Measurements from ENCODE around the gene CUL4A. TPM values are rescaled to one million over a fixed set of nuclear protein-coding genes. Genes with fewer than 3 reads are reported as not detected.

Gene CUL4A
- total RNA-seq, 1 experiment from 2014 or later: 91.0 TPM

DNA sequence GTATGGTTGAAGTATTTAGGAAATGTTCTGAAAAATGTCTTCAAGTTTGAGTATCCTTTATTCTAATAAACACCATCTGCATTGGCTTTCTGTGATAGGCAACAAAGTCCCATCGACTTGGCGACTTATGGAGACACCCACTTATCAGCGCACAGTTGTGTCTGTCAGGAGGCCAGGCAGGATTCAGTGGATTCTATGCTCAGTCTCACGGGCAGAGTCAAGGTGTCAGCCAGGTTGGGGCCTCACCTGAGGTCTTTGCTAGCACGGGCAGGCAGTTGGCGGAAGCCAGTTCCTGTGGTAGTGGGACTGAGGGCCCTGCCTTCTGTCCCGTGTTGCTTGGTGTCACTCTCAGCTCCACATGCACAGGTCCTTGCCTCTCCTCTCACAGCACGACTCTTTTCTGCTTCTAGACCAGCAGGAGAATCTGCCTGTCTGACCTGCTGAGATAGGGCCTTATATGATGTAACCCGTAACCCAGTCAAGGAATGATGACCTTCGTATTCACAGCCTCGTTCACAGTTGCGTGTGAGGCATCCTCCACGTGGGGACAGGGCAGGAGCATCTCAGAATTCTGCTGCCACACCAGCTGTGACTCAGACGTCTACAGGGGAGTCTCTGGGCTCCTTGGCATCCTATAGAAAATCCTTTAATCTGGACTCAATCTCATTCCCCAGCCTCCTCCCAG, 10.0 kb downstream of the CUL4A start:
- no peak overlapping the region for H3K27ac ChIP-seq
- H3K9me3 ChIP-seq (ENCODE audit: insufficient read depth, low read depth): no peaks in the 10 kb centered on the region
- POLR2A ChIA-PET (ENCODE audit: unreplicated experiment): interaction anchor here (0.6 kb wide), 1 partner anchor 10 kb away, joined by 6 read pairs; the partner anchor contains the start of gene CUL4A
- peaks cover 64% of the 10 kb centered on the region for H4K20me1 ChIP-seq (ENCODE audit: insufficient read depth)
- peaks cover 92% of the 10 kb centered on the region for H3K79me2 ChIP-seq (ENCODE audit: low read depth)
- H3K4me2 ChIP-seq: no peak overlapping the region
- CTCF ChIA-PET: no interaction called here
- peaks cover 22% of the 10 kb centered on the region; the same call in 1 of the 2 replicates for H3K36me3 ChIP-seq (ENCODE audit: low read depth)
- no peak for DNase-seq
- intact Hi-C loops (cut with micrococcal nuclease; ENCODE audit: unreplicated experiment): loop anchor here (5.0 kb wide), 1 partner anchor 182 kb away; no protein-coding TSS in a partner anchor
- peaks cover 32% of the 10 kb centered on the region for H3K4me1 ChIP-seq (replicated peaks; ENCODE audit: insufficient read depth)
- no peaks in the 10 kb centered on the region for H3K9me2 ChIP-seq (ENCODE audit: insufficient read depth)
- no peak overlapping the region for H3K4me3 ChIP-seq
- TF ChIP-seq, protein P1, sequence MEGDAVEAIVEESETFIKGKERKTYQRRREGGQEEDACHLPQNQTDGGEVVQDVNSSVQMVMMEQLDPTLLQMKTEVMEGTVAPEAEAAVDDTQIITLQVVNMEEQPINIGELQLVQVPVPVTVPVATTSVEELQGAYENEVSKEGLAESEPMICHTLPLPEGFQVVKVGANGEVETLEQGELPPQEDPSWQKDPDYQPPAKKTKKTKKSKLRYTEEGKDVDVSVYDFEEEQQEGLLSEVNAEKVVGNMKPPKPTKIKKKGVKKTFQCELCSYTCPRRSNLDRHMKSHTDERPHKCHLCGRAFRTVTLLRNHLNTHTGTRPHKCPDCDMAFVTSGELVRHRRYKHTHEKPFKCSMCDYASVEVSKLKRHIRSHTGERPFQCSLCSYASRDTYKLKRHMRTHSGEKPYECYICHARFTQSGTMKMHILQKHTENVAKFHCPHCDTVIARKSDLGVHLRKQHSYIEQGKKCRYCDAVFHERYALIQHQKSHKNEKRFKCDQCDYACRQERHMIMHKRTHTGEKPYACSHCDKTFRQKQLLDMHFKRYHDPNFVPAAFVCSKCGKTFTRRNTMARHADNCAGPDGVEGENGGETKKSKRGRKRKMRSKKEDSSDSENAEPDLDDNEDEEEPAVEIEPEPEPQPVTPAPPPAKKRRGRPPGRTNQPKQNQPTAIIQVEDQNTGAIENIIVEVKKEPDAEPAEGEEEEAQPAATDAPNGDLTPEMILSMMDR (conservative IDR thresholded peaks at IDR 0.05): no peak
- TF ChIP-seq EZH2 (IDR thresholded peaks at IDR 0.05; ENCODE audit: low read depth): no peak
- H3K27me3 ChIP-seq (ENCODE audit: insufficient read depth, low read depth): no peaks in the 10 kb centered on the region
- no peak overlapping the region for H2AFZ ChIP-seq
- no TSS peak for BruUV-seq (replicated peaks)
- peaks cover 20% of the 10 kb centered on the region; the same call in 1 of the 2 replicates for H3F3A ChIP-seq (ENCODE audit: insufficient read depth, low read depth)

DNA sequence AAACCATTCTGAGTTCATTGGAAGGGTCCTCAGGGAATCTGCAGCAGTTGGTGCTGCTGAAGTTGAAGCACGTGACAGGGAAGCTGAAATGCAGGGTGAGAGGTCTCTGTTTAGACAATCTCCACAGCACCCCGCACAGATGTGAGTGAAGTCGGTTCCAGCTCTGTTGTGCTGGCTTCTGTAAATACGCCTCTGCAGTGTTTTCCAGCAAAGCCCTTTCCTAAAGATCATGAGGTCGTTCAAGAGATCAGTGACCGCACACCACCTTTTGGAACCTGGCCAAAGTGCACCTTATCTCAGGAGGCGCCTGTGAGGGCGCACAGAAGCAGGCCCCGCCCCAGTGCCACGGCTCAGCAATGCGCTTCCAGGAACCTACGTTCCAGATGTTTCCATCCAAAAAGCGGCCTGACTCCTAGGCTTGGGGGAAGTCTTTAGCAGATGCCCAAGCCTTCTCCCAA, 10.8 kb downstream of the CUL4A start:
- Histone ChIP-seq H3F3A (ENCODE audit: insufficient read depth, low read depth) (peaks cover 20% of the 10 kb centered on the region; the same call in 1 of the 2 replicates), H3K36me3 (ENCODE audit: low read depth) (peaks cover 27% of the 10 kb centered on the region; the same call in 1 of the 2 replicates), H3K27me3 (ENCODE audit: insufficient read depth, low read depth) (no peaks in the 10 kb centered on the region), H3K79me2 (ENCODE audit: low read depth) (peaks cover 84% of the 10 kb centered on the region), H3K4me1 (replicated peaks; ENCODE audit: insufficient read depth) (peaks cover 27% of the 10 kb centered on the region), H3K9me3 (ENCODE audit: insufficient read depth, low read depth) (no peaks in the 10 kb centered on the region), H3K4me2 (no peak overlapping the region), H4K20me1 (ENCODE audit: insufficient read depth) (peaks cover 66% of the 10 kb centered on the region), H3K27ac (no peak overlapping the region), H2AFZ (no peak overlapping the region), H3K9me2 (ENCODE audit: insufficient read depth) (no peaks in the 10 kb centered on the region), H3K4me3 (no peak overlapping the region)
- no peak for DNase-seq
- CTCF ChIA-PET: no interaction called here
- TF ChIP-seq, protein P1 (conservative IDR thresholded peaks at IDR 0.05): no peak
- no TSS peak for BruUV-seq (replicated peaks)
- intact Hi-C loops (cut with micrococcal nuclease; ENCODE audit: unreplicated experiment): no loop called here
- POLR2A ChIA-PET (ENCODE audit: unreplicated experiment): no interaction called here

DNA sequence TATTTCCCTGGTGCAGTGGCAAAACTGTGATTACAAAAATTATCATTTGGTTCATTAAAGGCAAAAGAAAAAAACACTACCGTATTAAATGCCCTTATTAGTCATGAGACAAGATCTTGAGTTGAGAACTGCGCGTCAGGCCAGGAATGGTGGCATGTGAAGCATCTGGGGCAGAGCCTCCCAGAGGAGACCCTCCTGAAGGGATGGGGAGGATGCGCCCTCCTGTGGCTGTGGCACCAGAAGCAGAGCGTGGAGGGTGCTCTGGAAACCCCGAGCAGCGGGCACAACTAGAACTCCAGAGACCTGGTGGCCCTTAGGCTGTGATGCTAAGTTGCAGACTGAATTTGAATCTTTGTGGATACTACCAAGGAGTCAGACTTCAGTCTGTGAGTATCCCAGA, 11.5 kb downstream of the CUL4A start:
- Histone ChIP-seq H3K27ac (no peak overlapping the region), H4K20me1 (ENCODE audit: insufficient read depth) (peaks cover 73% of the 10 kb centered on the region), H3K9me2 (ENCODE audit: insufficient read depth) (no peaks in the 10 kb centered on the region), H3K4me3 (no peak overlapping the region), H3K9me3 (ENCODE audit: insufficient read depth, low read depth) (no peaks in the 10 kb centered on the region), H3K79me2 (ENCODE audit: low read depth) (peaks cover 82% of the 10 kb centered on the region), H3K27me3 (ENCODE audit: insufficient read depth, low read depth) (no peaks in the 10 kb centered on the region), H2AFZ (no peak overlapping the region), H3K4me1 (replicated peaks; ENCODE audit: insufficient read depth) (peaks cover 20% of the 10 kb centered on the region), H3K36me3 (ENCODE audit: low read depth) (peaks cover 31% of the 10 kb centered on the region; the same call in 1 of the 2 replicates), H3F3A (ENCODE audit: insufficient read depth, low read depth) (peaks cover 18% of the 10 kb centered on the region; the same call in 1 of the 2 replicates), H3K4me2 (no peak overlapping the region)
- BruUV-seq (replicated peaks): no TSS peak
- CTCF ChIA-PET: no interaction called here
- POLR2A ChIA-PET (ENCODE audit: unreplicated experiment): no interaction called here
- no peak for DNase-seq
- TF ChIP-seq EZH2 (IDR thresholded peaks at IDR 0.05; ENCODE audit: low read depth): no peak
- TF ChIP-seq, protein P1 (conservative IDR thresholded peaks at IDR 0.05): no peak
- intact Hi-C loops (cut with micrococcal nuclease; ENCODE audit: unreplicated experiment): no loop called here
